D341Med (cell line): ENCODE measurements around the gene C2CD2.

Experiments used
- DNase-seq: peaks from one replicate; pipeline ENCODE4 v3.0.0; 2012; ENCODE audit warnings: low spot score

The C2CD2 gene

DNA sequence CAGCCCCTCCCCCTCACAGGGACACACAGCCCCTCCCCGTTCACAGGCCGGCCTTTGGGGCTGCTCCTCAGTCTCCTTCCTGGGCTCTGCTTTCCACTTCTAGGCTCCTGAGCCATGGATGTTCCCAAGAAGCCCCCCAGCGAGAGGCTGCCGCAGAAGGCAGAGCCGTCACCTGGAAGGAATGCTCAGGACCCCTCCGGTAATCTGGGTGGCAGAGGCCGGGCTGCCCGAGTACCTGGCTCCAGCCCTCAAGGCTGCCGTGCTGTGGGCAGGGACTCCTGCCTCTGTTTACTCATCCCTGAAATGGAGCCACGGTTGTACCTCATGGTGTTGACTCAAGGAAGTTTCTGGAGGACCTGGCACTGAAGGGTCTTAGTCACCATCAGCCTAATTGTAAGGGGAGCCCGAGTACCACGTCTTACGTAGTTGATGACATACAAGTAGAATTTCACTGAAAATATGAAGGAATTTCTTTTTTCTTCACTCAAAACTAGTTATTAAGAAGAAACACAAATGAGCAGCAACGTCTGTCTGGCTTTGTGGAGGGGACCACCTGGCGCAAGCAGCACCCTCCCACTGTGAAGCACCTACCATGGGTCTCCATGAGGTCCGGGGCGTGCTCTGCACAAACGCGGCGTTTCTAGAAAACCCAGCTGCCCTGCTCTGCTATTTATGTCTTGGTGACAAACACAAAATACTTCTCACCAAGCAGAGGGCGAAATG lies 108.3 kb downstream of the C2CD2 start:
- DNase-seq, result no peak

DNA sequence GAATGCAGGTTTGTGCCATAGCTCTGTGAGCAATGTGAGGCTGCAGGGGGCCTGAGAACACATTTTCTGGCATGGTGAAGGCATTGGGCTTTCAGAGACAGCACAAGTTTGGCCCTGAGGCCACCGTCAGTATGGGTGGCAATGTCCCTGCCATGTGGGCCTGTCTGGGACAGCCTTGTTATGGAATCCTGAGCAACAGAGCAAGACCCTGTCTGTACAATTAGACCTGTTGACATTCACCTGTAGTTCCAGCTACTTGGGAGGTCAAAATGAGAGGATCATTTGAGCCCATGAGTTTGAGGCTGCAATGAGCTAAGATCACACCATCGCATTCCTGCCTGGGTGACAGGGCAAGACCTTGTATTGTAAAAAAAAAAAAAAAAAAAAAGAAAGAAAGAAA lies 110.2 kb downstream of the C2CD2 start:
- no peak for DNase-seq

DNA sequence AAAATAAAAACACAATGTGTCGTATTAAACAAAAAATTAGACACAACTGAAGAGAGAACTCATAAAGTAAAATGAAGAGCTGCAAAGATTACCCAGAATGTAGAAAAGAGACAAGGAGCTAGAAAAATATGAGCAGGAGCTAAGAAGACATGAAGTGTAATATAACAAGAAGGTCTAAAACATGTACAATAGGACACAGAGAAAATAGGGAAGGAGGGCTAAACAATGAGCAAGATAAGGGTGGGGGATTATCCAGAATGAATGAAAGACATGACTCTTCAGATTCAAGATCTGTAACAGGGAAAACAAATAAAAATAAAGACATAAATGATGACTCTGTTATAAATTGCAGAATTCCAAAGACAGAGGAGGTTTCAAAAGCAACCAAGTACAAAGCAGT lies 112.9 kb downstream of the C2CD2 start:
- no peak for DNase-seq

DNA sequence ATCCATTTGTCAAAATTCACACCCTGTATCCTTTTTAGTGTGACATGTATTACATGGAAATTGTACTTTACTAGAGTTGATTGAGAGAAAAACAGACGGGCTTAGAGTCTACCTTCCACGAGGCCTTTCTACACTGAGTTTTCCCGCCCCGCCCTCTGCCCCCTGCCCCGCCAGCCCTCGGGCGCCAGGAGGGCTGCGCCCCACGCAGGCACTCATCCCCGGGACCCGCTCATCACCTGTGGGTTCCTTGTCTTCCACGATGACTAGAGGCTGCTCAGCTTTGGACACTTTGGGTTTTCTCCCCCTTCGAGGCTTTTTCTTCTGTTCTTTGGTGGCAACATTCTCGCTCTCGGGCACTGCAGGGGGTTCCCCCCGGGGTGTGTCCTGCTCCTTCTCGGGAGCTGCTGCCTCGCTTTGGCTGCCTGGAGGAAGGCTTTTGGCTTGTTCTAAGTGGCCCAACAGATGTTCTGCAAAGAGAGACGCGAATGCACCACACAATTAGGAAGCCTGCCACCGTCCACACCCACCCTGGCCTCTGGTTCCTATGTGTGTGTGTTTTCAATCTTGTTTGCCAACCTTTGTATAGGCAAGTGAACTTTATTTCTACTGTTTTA lies 114.3 kb downstream of the C2CD2 start:
- DNase-seq, result no peak

DNA sequence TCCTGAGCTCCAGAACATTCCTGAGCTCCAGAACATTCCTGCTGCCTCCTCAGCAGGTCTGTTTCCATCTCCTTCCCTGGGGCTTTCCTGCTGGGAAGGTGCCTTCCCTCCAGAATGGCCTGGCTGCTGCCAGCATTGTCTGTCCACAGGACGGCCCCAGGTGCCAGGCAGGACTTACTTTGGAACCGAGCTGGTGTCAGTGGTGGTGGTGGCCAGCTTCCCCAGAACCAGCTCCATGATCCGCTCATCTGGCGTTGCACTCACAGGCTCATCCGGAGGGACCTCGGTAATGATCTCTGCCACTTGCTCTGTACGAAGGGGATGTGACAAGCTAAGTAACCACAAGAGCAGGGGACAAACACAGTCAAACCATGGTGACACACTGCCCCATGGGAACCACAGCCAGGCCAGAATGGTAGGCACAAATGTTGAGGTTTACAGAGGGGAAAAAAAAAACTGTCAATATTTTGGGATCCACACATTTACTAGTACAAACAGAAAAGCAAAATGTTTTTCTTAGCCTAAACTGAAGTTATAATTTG lies 116.0 kb downstream of the C2CD2 start:
- DNase-seq, result no peak

DNA sequence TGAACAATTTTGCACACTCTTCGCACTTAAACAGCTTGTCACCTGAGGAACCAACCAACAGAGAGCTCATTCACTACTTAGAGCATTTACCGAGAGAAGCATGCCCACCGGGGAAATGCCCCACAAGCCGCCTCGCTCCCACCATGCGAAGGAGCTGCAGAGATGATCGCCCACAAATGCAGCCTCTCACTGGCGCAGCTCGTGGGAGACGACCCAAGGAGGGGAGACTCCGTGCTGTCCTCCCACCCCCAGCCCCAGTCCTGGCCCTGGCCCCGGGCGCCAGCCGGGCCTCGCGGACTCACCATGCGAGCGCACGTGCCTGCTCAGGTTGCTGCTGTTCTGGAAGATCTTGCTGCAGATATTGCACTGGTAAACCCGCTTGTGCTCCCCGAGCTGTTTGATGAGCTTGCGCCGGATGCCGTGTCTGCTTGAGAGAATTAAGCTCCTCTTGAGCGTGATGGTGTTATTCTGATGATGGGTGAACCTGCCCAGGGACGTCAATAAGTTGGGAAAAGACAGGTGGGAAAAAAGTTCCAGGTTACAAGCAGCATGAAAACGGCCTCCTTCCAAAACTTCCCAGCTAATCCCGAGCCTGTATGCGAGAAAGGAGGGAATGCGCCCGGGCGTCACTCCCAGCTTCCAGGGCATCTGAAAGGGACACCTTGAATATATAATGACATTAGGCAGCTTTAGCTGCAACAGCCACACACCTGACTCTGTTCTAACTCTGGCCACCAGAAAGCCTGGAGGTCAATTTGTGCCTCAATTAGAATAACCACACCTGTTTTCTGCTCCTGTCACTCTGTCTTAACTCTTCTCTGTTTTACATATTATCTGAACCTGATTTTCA lies 117.4 kb downstream of the C2CD2 start:
- no peak for DNase-seq

DNA sequence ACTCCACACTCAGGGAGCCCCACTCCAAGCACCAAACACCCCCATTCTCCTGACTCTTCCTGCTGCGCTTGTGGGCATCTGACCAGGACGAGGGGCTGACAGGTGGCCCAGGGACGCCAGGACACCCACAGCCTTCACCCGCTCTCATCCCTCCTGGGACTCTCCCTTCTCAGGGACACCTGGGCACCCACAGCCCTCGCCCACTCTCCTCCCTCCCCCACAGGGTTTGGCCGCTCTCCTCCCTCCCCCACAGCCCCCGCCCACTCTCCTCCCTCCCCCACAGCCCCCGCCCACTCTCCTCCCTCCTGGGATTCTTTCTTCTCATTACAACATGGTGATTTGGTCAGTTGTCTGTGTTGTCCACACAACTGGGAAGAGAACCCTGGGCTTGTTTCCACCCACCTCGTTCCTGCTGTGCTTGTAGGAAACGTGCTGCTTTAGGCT lies 118.1 kb downstream of the C2CD2 start:
- no peak for DNase-seq
